MG63 (cell line): Measurements from ENCODE around the gene MCF2L2. TPM values are rescaled to one million over a fixed set of nuclear protein-coding genes. Genes with fewer than 3 reads are reported as not detected.

ENCODE experiments used
- DNase-seq: peaks from one replicate; pipeline ENCODE4 v3.0.0-alpha.2; 2020
- H3K27me3 ChIP-seq: fragments of 250-450 bp; sonication (Bioruptor Pico); 2 replicates; pipeline ENCODE4 v1.5.1; 2020; ENCODE audit warnings: mild to moderate bottlenecking, moderate library complexity
- H3K36me3 ChIP-seq: fragments of 250-450 bp; sonication (Bioruptor Pico); 2 replicates; pipeline ENCODE4 v1.5.1; 2020; ENCODE audit warnings: mild to moderate bottlenecking, moderate library complexity
- H3K4me3 ChIP-seq: fragments of 250-450 bp; sonication (Bioruptor Pico); 2 replicates; pipeline ENCODE4 v1.5.1; 2020; ENCODE audit warnings: mild to moderate bottlenecking, moderate library complexity
- H3K9me3 ChIP-seq: fragments of 250-450 bp; sonication (Bioruptor Pico); 2 replicates; pipeline ENCODE4 v1.5.1; 2020; ENCODE audit warnings: mild to moderate bottlenecking, moderate library complexity
- total RNA-seq: library from RNA; depleted of rRNA; stranded (reverse); fragments of >200 nt; shearing (Covaris generic); gene quantifications from 2 replicates; pipeline ENCODE4 v1.2.3, GENCODE V29; 2014; ENCODE audit warnings: low replicate concordance

Gene MCF2L2
- total RNA-seq, 1 experiment from 2014 or later, result not detected

DNA sequence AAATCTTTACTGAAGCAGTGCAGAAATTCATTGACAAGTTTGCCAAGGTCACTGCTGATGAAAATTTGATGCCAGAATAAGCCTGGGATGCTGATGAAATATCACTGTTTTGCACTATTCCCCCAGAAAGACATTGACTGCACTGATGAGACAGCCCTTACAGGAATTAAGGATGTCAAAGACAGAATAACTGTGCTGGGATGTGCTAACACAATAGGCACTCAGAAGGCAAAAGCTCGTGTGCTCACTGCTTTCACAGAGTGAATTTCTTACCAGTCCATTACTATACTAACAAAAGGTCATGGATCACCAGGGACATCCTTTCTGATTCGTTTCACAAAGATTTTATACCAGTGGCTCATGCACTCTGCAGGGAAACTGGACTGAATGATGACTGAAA lies 69.4 kb downstream of the MCF2L2 start:
- Histone ChIP-seq H3K27me3 (peaks cover 2% of the 10 kb centered on the region; the same call in 1 of the 2 replicates), H3K4me3 (no peak overlapping the region), H3K36me3 (no peaks in the 10 kb centered on the region), H3K9me3 (no peaks in the 10 kb centered on the region)
- no peak for DNase-seq

- DNase-seq, result no peak
These were observed 70.8 kb downstream of the MCF2L2 start for GRCh38 chr3:183357564-183358079.

DNA sequence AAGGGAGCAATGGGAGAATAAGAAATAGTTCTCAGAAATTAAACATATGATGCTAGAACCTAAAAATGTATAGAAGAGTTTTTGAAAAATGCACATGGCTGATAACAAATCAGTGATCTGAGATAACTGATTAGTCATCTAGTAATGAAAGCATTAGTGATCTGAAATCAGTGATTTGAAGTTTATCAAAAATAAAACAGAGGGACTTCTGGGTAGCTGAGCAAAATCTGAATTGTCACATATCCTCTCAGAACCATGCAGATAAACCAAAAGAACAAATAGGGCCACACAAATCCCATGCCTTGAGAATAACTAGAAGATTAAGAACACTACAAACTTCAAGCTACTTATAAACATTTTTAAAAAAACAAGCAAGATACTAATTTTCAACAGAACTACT lies 71.5 kb downstream of the MCF2L2 start:
- Histone ChIP-seq H3K27me3 (peaks cover 4% of the 10 kb centered on the region; the same call in 1 of the 2 replicates), H3K9me3 (no peaks in the 10 kb centered on the region), H3K4me3 (no peak overlapping the region), H3K36me3 (no peaks in the 10 kb centered on the region)
- DNase-seq, result no peak

More at GRCh38 chr3:183357564-183358079, 70.8 kb downstream of the MCF2L2 start:
- H3K36me3 ChIP-seq, result no peaks in the 10 kb centered on the region
- H3K4me3 ChIP-seq, result no peak overlapping the region
- H3K9me3 ChIP-seq, result no peaks in the 10 kb centered on the region
- H3K27me3 ChIP-seq, result peaks cover 4% of the 10 kb centered on the region; the same call in 1 of the 2 replicates

GRCh38 chr3:183354874-183355273 lies 73.5 kb downstream of the MCF2L2 start:
- no peaks in the 10 kb centered on the region for H3K9me3 ChIP-seq
- no peaks in the 10 kb centered on the region for H3K36me3 ChIP-seq
- no peak overlapping the region for H3K4me3 ChIP-seq
- H3K27me3 ChIP-seq, result peaks cover 4% of the 10 kb centered on the region; the same call in 1 of the 2 replicates
- DNase-seq, result no peak

DNA sequence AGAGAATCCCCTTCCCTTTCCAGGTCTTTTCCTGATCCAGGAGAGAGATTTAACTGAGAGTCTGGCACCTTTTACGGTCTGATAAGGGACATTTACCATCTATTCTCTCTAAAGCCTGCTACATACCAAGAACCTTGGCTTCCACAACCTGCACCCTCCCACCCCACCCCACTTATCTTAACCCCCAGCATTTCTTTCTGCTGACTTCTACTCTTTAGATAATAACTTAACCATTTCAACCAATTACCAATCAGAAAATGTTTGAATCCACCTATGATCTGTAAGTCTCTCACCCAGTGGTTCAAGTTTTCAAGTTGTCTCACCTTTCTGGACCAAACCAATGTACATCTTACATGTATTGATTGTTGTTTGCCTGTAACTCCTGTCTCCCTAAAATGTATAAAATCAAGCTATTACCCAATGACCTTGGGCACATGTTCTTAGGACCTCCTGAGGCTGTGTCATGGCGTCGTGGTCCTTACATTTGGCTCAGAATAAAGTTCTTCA lies 74.0 kb downstream of the MCF2L2 start:
- no peaks in the 10 kb centered on the region for H3K36me3 ChIP-seq
- no peak for DNase-seq
- H3K4me3 ChIP-seq, result no peak overlapping the region
- peaks cover 4% of the 10 kb centered on the region; the same call in 1 of the 2 replicates for H3K27me3 ChIP-seq
- H3K9me3 ChIP-seq, result no peaks in the 10 kb centered on the region

DNA sequence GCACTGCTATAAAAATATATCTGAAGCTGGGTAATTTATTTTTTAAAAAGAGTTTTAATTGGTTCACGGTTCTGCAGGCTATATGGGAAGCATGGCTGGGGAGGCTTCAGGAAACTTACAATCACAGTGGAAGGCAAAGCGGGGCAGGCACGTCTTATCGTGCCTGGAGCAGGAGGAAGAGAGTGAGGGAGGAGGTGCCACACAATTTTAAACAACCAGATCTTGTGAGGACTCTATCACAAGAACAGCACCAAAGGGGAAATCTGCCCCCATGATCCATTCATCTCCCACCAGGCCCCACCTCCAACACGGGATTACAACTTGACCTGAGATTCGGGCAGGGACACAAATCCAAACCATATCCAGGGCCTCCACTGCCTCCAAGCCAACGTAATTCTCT lies 75.0 kb downstream of the MCF2L2 start:
- DNase-seq, result no peak
- Histone ChIP-seq H3K4me3 (no peak overlapping the region), H3K27me3 (peaks cover 4% of the 10 kb centered on the region; the same call in 1 of the 2 replicates), H3K36me3 (no peaks in the 10 kb centered on the region), H3K9me3 (no peaks in the 10 kb centered on the region)

DNA sequence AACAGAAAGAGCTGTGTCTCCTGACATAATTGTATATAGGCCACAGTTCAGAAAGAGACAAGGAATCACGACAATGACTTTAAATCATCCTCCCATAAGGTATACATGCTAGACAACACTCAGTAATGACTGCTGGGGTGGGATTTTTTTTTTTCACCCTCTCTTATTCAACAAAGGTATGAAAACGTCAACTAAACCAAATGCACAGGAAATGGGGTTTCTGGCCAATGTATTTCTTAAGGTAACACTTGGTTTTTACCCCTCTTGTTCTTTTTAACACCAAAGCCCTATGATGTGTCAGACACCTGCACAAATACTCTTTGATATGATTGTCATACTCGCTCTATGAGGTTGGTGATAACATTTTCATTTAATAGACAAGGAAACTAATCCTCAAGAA lies 78.3 kb downstream of the MCF2L2 start:
- peaks cover 5% of the 10 kb centered on the region for H3K9me3 ChIP-seq
- no peak overlapping the region for H3K4me3 ChIP-seq
- peaks cover 13% of the 10 kb centered on the region for H3K27me3 ChIP-seq
- no peaks in the 10 kb centered on the region for H3K36me3 ChIP-seq
- DNase-seq, result no peak

DNA sequence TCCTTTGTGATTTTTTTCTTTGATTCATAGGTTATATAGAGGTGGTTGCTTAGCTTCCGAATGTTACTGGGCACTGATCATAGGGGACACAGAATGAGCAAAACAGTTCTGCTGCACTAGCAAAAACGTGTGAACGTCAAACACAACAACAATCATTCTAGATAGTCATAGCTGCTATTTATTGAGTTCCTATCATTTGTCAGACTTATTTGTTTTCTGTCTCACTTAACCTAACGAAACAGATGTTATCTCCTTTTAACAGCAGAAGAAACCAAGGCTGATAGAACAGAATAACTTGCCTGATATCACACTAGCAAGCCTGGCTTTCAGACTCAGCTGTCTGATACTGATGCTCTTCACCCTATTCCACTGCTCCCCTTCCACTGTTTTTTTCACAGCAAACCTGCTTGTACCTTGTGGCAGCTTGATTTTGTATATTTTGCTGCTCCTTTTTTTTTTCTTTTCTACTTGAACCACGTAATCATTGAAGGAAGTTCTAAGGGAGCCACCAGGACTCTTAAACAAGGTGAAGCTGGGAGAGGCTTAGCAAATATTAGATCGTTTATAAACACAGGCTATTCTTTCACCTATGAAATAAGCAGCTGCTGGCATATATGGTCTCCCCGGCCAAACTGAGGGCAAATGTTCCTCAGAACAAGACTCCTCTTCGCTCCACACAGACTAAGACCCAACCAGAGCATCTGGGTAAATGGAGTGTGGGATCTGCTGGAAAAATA lies 78.8 kb downstream of the MCF2L2 start:
- DNase-seq, result no peak
- Histone ChIP-seq H3K4me3 (no peak overlapping the region), H3K27me3 (peaks cover 15% of the 10 kb centered on the region), H3K9me3 (peaks cover 8% of the 10 kb centered on the region), H3K36me3 (no peaks in the 10 kb centered on the region)

- Histone ChIP-seq H3K36me3 (no peaks in the 10 kb centered on the region), H3K4me3 (no peak overlapping the region), H3K27me3 (peaks cover 8% of the 10 kb centered on the region), H3K9me3 (peaks cover 10% of the 10 kb centered on the region)
- no peak for DNase-seq
These were observed 85.6 kb downstream of the MCF2L2 start for GRCh38 chr3:183342824-183343223.

DNA sequence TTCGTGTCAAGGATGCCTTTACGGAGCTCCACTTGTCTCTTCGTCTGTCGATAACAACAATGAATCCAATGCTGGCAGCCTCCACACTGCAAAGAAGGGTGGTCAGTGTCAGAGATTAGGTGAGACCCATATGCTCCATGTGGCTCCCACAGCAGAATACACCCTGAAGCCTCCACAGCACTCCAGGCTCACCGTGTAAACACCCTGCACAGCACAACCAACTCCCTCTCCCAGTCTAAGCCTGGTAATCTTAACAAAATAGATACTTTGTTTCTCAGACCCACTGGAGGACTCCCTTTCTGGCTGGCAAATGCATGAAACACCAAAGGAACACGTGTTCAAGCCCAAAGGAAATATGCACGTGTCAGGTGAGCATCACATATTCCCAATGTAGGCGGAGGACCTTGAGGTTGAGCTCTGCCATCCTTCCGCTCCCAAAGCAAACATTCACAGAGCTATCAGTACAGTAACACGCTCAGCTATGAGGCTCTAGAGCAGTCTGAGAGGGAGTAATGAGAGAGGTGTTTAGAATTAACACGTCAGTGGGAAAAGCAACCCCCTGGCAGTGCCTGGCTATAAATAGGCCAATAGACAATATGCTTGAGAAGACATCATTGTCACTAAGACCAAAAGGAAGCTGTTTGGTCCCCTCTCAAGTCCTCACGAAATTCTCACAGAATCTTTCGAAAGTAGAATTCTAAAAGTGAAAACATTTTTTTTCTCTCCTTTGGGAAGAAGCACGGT lies 86.7 kb downstream of the MCF2L2 start:
- no peak for DNase-seq
- peaks cover 10% of the 10 kb centered on the region for H3K9me3 ChIP-seq
- H3K4me3 ChIP-seq, result no peak overlapping the region
- no peaks in the 10 kb centered on the region for H3K36me3 ChIP-seq
- peaks cover 4% of the 10 kb centered on the region; the same call in 1 of the 2 replicates for H3K27me3 ChIP-seq

- DNase-seq, result no peak
- Histone ChIP-seq H3K27me3 (peaks cover 2% of the 10 kb centered on the region; the same call in 1 of the 2 replicates), H3K36me3 (no peaks in the 10 kb centered on the region), H3K9me3 (peaks cover 8% of the 10 kb centered on the region), H3K4me3 (no peak overlapping the region)
These were observed 88.2 kb downstream of the MCF2L2 start for GRCh38 chr3:183340222-183340621.

DNA sequence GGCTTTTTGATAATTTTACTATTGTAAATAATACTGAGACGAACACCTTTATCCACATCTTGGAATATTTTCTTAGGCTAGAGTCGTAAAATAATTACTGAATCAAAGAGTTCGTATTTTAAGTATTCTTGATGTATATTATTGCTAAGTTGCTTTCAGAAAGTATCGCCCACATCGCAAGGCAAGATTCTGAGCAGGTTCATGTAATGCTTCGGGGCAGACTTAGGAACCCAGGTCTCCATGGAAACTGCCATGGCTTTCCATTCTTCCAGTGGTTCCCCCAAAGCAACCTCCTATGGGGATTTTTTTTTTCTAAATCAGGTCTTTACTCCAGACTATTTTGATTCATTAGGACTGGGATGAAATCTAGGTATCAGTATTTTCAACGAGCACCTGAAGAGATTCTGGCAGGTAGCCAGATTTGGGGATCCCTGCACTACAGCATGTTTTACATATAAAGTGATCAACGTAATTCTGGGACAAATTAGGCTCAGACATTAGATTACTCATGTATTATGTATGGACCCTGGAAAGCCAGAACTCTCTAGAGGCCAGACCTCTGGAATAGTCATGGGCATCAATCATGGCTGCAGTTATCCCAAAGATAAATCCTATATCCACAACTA lies 88.8 kb downstream of the MCF2L2 start:
- no peaks in the 10 kb centered on the region for H3K36me3 ChIP-seq
- H3K27me3 ChIP-seq, result no peaks in the 10 kb centered on the region; the same call in 1 of the 2 replicates
- DNase-seq, result no peak
- H3K9me3 ChIP-seq, result peaks cover 4% of the 10 kb centered on the region
- no peak overlapping the region for H3K4me3 ChIP-seq

DNA sequence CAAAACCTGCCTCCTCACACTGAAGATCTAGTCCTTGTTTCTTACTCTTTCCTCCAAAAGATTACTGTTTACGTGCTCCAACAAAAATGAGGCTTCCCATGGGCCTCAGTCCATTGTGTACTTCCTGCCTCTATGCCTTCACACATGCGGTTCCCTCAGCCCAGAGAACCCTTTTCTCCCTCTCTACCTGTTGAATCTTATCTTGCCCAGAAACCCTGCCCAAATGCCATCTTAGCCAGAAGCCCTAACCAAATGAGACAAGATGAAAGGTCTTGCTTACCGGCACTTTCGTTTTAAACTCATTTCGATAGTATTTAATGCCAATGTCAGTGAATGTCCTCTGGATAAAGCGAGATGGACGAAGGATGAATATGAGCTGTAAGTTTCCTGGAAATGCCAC lies 89.9 kb downstream of the MCF2L2 start:
- DNase-seq, result no peak
- H3K36me3 ChIP-seq, result no peaks in the 10 kb centered on the region
- H3K27me3 ChIP-seq, result no peaks in the 10 kb centered on the region
- H3K9me3 ChIP-seq, result no peaks in the 10 kb centered on the region
- H3K4me3 ChIP-seq, result no peak overlapping the region

- DNase-seq, result no peak
- Histone ChIP-seq H3K9me3 (no peaks in the 10 kb centered on the region), H3K27me3 (no peaks in the 10 kb centered on the region), H3K36me3 (no peaks in the 10 kb centered on the region), H3K4me3 (no peak overlapping the region)
These were observed 95.9 kb downstream of the MCF2L2 start for GRCh38 chr3:183332487-183332886.

GRCh38 chr3:183331498-183331897 lies 96.9 kb downstream of the MCF2L2 start:
- no peaks in the 10 kb centered on the region for H3K27me3 ChIP-seq
- H3K9me3 ChIP-seq, result no peaks in the 10 kb centered on the region
- no peak overlapping the region for H3K4me3 ChIP-seq
- H3K36me3 ChIP-seq, result no peaks in the 10 kb centered on the region
- no peak for DNase-seq

GRCh38 chr3:183330881-183331280 lies 97.5 kb downstream of the MCF2L2 start:
- Histone ChIP-seq H3K4me3 (no peak overlapping the region), H3K9me3 (no peaks in the 10 kb centered on the region), H3K36me3 (no peaks in the 10 kb centered on the region), H3K27me3 (no peaks in the 10 kb centered on the region)
- DNase-seq, result no peak

- DNase-seq, result no peak
- no peak overlapping the region for H3K4me3 ChIP-seq
- H3K27me3 ChIP-seq, result no peaks in the 10 kb centered on the region
- no peaks in the 10 kb centered on the region for H3K9me3 ChIP-seq
- H3K36me3 ChIP-seq, result no peaks in the 10 kb centered on the region
These were observed 98.9 kb downstream of the MCF2L2 start for GRCh38 chr3:183329543-183329942.
